HepG2 (cell line): ENCODE data around the gene PRDM11.

ENCODE experiments used
- BRCA1 ChIP-seq: sonication (generic); formaldehyde crosslinking; IDR thresholded peaks from 2 replicates; pipeline ENCODE4 v1.4.0; 2020; ENCODE audit warnings: missing genetic modification reagents
- CBFB ChIP-seq: sonication (generic); formaldehyde crosslinking; IDR thresholded peaks from 2 replicates; pipeline ENCODE4 v1.4.0; 2020; ENCODE audit warnings: missing genetic modification reagents
- CREB1 ChIP-seq, 2 experiments: fragments of 450-650 bp in 1 of 2; IDR thresholded peaks; 2 replicates each; pipeline ENCODE4 v1.6.1; 2016 to 2017; ENCODE audit warnings: control low read depth in 1 of 2, mild to moderate bottlenecking in 1 of 2, missing compliant biosample characterization in 1 of 2, missing genetic modification characterization in 1 of 2
- EZH2 ChIP-seq: conservative IDR thresholded peaks from 2 replicates; pipeline ENCODE4 v1.6.1; 2012; ENCODE audit warnings: mild to moderate bottlenecking, low read depth, low read length, moderate library complexity
- FOXP1 ChIP-seq, 2 experiments: fragments of 450-650 bp in 1 of 2; IDR thresholded peaks; 2 replicates each; pipeline ENCODE4 v1.6.1; 2017 to 2018; ENCODE audit warnings: antibody characterized with exemption in 1 of 2
- HOXA7 ChIP-seq: sonication (generic); formaldehyde crosslinking; IDR thresholded peaks from 2 replicates; pipeline ENCODE4 v1.8.1; 2022; ENCODE audit warnings: mild to moderate bottlenecking, missing genetic modification reagents, moderate library complexity
- JUND ChIP-seq: sonication (generic); formaldehyde crosslinking; IDR thresholded peaks from 2 replicates; pipeline ENCODE4 v1.8.0; 2022; ENCODE audit warnings: mild to moderate bottlenecking, missing genetic modification reagents
- POLR2AphosphoS5 ChIP-seq: IDR thresholded peaks from 2 replicates; pipeline ENCODE4 v1.6.1; 2012; ENCODE audit warnings: low read depth, low read length
- REL ChIP-seq: sonication (generic); formaldehyde crosslinking; conservative IDR thresholded peaks from 2 replicates; pipeline ENCODE4 v1.8.0; 2022; ENCODE audit warnings: mild to moderate bottlenecking, missing genetic modification reagents, moderate library complexity
- ZC3H13 ChIP-seq: sonication (generic); formaldehyde crosslinking; IDR thresholded peaks from 2 replicates; pipeline ENCODE4 v1.8.1; 2023; ENCODE audit warnings: mild to moderate bottlenecking, missing genetic modification reagents, moderate library complexity
- ZNF30 ChIP-seq: sonication (generic); formaldehyde crosslinking; IDR thresholded peaks from 2 replicates; pipeline ENCODE4 v1.5.0; 2020; ENCODE audit warnings: mild to moderate bottlenecking, missing genetic modification reagents
- ZSCAN29 ChIP-seq: sonication (generic); formaldehyde crosslinking; conservative IDR thresholded peaks from 2 replicates; pipeline ENCODE4 v1.4.0; 2020; ENCODE audit warnings: mild to moderate bottlenecking, missing genetic modification reagents
- TF ChIP-seq, protein P1 (sequence below): IDR thresholded peaks from 2 replicates; pipeline ENCODE4 v1.6.1; 2016
- TF ChIP-seq, protein P2 (sequence below): sonication (generic); formaldehyde crosslinking; IDR thresholded peaks from 2 replicates; pipeline ENCODE4 v1.5.0; 2020; ENCODE audit warnings: mild to moderate bottlenecking, missing genetic modification reagents, moderate library complexity

DNA sequence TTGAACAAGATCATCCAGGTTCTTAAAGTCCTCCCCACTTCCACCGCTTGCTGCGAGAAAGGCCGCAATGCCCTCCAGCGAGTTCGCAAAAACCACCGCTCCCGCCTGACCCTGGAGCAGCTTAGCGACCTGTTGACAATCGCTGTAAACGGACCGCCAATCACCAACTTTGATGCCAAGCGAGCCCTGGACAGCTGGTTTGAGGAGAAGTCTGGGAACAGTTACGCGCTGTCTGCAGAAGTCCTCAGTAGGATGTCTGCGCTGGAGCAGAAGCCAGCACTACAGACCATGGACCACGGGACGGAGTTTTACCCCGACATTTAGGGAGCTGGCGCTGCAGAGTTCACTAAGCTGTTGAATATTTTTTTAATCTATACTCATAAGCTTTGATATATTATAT is 81.4 kb downstream of the PRDM11 start:
- no peak for TF ChIP-seq ZC3H13 (CRISPR knock-in tag)
- no peak for TF ChIP-seq POLR2AphosphoS5
- TF ChIP-seq FOXP1 (IDR thresholded peaks at IDR 0.05), result no peak
- no peak for TF ChIP-seq FOXP1 (CRISPR knock-in tag; IDR thresholded peaks at IDR 0.05)
- no peak for TF ChIP-seq BRCA1 (CRISPR knock-in tag)
- no peak for TF ChIP-seq CBFB (CRISPR knock-in tag)
- no peak for TF ChIP-seq HOXA7 (CRISPR knock-in tag)
- TF ChIP-seq, protein P1, sequence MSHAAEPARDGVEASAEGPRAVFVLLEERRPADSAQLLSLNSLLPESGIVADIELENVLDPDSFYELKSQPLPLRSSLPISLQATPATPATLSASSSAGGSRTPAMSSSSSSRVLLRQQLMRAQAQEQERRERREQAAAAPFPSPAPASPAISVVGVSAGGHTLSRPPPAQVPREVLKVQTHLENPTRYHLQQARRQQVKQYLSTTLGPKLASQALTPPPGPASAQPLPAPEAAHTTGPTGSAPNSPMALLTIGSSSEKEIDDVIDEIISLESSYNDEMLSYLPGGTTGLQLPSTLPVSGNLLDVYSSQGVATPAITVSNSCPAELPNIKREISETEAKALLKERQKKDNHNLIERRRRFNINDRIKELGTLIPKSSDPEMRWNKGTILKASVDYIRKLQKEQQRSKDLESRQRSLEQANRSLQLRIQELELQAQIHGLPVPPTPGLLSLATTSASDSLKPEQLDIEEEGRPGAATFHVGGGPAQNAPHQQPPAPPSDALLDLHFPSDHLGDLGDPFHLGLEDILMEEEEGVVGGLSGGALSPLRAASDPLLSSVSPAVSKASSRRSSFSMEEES (CRISPR knock-in tag), result no peak
- TF ChIP-seq REL (CRISPR knock-in tag), result no peak
- TF ChIP-seq ZSCAN29 (CRISPR knock-in tag), result no peak
- TF ChIP-seq, protein P2, sequence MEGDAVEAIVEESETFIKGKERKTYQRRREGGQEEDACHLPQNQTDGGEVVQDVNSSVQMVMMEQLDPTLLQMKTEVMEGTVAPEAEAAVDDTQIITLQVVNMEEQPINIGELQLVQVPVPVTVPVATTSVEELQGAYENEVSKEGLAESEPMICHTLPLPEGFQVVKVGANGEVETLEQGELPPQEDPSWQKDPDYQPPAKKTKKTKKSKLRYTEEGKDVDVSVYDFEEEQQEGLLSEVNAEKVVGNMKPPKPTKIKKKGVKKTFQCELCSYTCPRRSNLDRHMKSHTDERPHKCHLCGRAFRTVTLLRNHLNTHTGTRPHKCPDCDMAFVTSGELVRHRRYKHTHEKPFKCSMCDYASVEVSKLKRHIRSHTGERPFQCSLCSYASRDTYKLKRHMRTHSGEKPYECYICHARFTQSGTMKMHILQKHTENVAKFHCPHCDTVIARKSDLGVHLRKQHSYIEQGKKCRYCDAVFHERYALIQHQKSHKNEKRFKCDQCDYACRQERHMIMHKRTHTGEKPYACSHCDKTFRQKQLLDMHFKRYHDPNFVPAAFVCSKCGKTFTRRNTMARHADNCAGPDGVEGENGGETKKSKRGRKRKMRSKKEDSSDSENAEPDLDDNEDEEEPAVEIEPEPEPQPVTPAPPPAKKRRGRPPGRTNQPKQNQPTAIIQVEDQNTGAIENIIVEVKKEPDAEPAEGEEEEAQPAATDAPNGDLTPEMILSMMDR (CRISPR knock-in tag), result no peak
- TF ChIP-seq ZNF30, result no peak
- TF ChIP-seq EZH2, result no peak
- no peak for TF ChIP-seq CREB1 (IDR thresholded peaks at IDR 0.05)
- TF ChIP-seq CREB1 (CRISPR knock-in tag; IDR thresholded peaks at IDR 0.05), result no peak
- TF ChIP-seq JUND, result no peak
